ENCODE measurements around the gene CCDC68. TPM values are rescaled to one million over a fixed set of nuclear protein-coding genes. Genes with fewer than 3 reads are reported as not detected.

The CCDC68 gene
- total RNA-seq, 1 donor from 2014 or later: 2.2 TPM

DNA sequence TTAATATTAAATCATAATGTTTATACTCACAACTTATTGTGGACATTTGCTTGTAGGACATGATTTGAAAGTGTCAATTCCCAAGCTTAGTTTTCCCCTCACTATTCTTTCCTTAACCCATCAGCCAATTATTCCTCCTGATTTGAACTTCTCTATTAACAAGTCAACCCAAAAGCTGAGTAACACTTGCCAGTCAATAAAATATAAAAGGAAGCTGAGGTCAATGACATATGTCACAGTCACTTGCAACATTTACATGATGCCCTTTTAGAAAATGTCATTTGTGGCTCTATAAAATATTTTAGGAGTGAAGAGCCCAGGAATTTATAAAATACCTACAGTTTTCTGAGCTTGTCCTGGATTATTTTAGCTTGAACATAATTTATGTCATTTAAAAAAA, 7.2 kb downstream of the CCDC68 start:
- no peak for DNase-seq (ENCODE audit: low spot score, unreplicated experiment)
- no peak overlapping the region for H3K4me3 Mint-ChIP-seq (ENCODE audit: low read depth)
- no peaks in the 10 kb centered on the region for H3K9me3 Mint-ChIP-seq (ENCODE audit: low read depth)
- H3K27me3 Mint-ChIP-seq: no peaks in the 10 kb centered on the region
- peaks cover 25% of the 10 kb centered on the region for H3K4me1 Mint-ChIP-seq (ENCODE audit: low read depth)
- no peak for TF ChIP-seq CTCF (IDR thresholded peaks at IDR 0.05; ENCODE audit: unreplicated experiment)
- H3K36me3 Mint-ChIP-seq (ENCODE audit: insufficient read depth): no peaks in the 10 kb centered on the region
- no peak overlapping the region for H3K27ac Mint-ChIP-seq

GRCh38 chr18:54950221-54950620, 9.0 kb downstream of the CCDC68 start:
- TF ChIP-seq CTCF (IDR thresholded peaks at IDR 0.05; ENCODE audit: unreplicated experiment): peak; percentile 67
- no peak for DNase-seq (ENCODE audit: low spot score, unreplicated experiment)
- H3K27me3 Mint-ChIP-seq: no peaks in the 10 kb centered on the region
- H3K4me1 Mint-ChIP-seq (ENCODE audit: low read depth): peaks cover 42% of the 10 kb centered on the region
- H3K27ac Mint-ChIP-seq: no peak overlapping the region
- no peaks in the 10 kb centered on the region for H3K36me3 Mint-ChIP-seq (ENCODE audit: insufficient read depth)
- H3K4me3 Mint-ChIP-seq (ENCODE audit: low read depth): no peak overlapping the region
- H3K9me3 Mint-ChIP-seq (ENCODE audit: low read depth): no peaks in the 10 kb centered on the region

GRCh38 chr18:54949588-54949987, 9.7 kb downstream of the CCDC68 start:
- Mint-ChIP-seq H3K36me3 (ENCODE audit: insufficient read depth) (no peaks in the 10 kb centered on the region), H3K4me3 (ENCODE audit: low read depth) (no peak overlapping the region), H3K27ac (peak overlapping the region; percentile 9), H3K9me3 (ENCODE audit: low read depth) (no peaks in the 10 kb centered on the region), H3K27me3 (no peaks in the 10 kb centered on the region), H3K4me1 (ENCODE audit: low read depth) (peaks cover 45% of the 10 kb centered on the region)
- DNase-seq (ENCODE audit: low spot score, unreplicated experiment): no peak
- no peak for TF ChIP-seq CTCF (IDR thresholded peaks at IDR 0.05; ENCODE audit: unreplicated experiment)

DNA sequence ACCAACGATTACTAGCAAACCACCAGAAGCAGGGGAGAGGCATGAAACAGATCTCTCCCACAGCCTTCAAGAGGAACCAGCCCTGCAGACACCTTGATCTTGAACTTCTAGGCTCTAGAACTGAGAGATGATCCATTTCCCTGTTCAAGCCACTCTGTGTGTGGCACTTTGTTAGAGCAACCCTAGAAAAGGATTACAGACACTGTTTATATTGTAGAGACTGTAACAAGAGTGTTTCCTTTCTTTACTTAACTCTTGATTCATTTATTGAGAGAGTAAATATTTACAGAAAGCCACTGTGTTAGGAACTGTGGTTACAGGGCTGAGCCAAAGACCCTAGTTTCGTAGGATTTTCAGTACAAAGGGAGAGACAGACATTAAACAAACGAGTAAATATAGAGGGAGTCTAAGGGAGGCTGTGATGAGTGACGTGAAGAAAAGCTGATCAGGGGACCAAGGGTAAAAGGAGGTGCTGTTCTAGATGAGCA, 10.9 kb downstream of the CCDC68 start:
- no peaks in the 10 kb centered on the region for H3K9me3 Mint-ChIP-seq (ENCODE audit: low read depth)
- DNase-seq (ENCODE audit: low spot score, unreplicated experiment): no peak
- no peak overlapping the region for H3K4me3 Mint-ChIP-seq (ENCODE audit: low read depth)
- peaks cover 49% of the 10 kb centered on the region for H3K4me1 Mint-ChIP-seq (ENCODE audit: low read depth)
- no peaks in the 10 kb centered on the region for H3K36me3 Mint-ChIP-seq (ENCODE audit: insufficient read depth)
- TF ChIP-seq CTCF (IDR thresholded peaks at IDR 0.05; ENCODE audit: unreplicated experiment): no peak
- no peaks in the 10 kb centered on the region for H3K27me3 Mint-ChIP-seq
- H3K27ac Mint-ChIP-seq: peak overlapping the region; percentile 90

- Mint-ChIP-seq H3K27me3 (no peaks in the 10 kb centered on the region), H3K9me3 (ENCODE audit: low read depth) (no peaks in the 10 kb centered on the region), H3K4me3 (ENCODE audit: low read depth) (no peak overlapping the region), H3K4me1 (ENCODE audit: low read depth) (peaks cover 49% of the 10 kb centered on the region), H3K36me3 (ENCODE audit: insufficient read depth) (no peaks in the 10 kb centered on the region), H3K27ac (no peak overlapping the region)
- no peak for DNase-seq (ENCODE audit: low spot score, unreplicated experiment)
- no peak for TF ChIP-seq CTCF (IDR thresholded peaks at IDR 0.05; ENCODE audit: unreplicated experiment)
Measured at GRCh38 chr18:54947091-54947490, 12.2 kb downstream of the CCDC68 start.

Measured in progenitor cell of endocrine pancreas (in vitro differentiated cells).